GM12865 (cell line): Measurements from ENCODE around the gene PTK6.
"Not testable (repeated sequence)": the region's sequence is repeated elsewhere in the genome, so short reads cannot be mapped to it uniquely, and the experiment has no call there.

Experiments
- DNase-seq: peaks from one replicate; pipeline ENCODE4 v3.0.0; 2010; ENCODE audit warnings: low read depth
- H3K4me3 ChIP-seq: 2 replicates; pipeline ENCODE4 v1.5.1; 2011; ENCODE audit warnings: mild to moderate bottlenecking, low read depth, low read length, control low read depth
- CTCF ChIP-seq: IDR thresholded peaks from 2 replicates; pipeline ENCODE4 v1.5.1; 2011; ENCODE audit warnings: low read length, control low read depth, low read depth, inconsistent platforms; ENCODE audit not compliant: insufficient read depth; ENCODE audit errors: missing control alignments

Gene PTK6

DNA sequence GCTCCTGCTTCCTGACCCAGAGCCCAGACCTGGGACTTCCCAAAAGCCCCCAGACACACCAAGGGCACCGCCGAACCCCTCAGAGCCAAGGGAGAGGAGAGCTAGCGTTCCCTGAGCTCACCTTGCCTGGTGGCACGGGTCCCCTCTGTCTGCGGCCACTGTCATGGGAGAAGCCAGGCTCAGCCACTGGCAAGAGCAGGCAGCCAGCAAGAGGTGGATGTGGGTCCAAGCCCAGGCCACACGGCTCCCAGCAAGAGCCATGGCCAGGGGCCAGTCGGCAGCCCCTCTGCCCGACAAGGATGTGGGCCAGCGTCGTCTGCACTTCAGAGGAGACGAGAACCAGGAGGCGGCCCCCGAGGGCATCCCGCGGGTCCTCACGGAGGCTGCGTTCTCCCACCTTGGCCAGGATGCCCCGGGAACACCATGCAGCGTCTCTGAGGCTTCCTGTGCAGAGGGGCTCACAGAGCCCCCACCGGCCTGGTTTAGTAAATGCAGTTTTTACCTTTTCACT, 18.8 kb downstream of the PTK6 start:
- no peak for TF ChIP-seq CTCF
- DNase-seq: no peak
- H3K4me3 ChIP-seq: no peak overlapping the region

DNA sequence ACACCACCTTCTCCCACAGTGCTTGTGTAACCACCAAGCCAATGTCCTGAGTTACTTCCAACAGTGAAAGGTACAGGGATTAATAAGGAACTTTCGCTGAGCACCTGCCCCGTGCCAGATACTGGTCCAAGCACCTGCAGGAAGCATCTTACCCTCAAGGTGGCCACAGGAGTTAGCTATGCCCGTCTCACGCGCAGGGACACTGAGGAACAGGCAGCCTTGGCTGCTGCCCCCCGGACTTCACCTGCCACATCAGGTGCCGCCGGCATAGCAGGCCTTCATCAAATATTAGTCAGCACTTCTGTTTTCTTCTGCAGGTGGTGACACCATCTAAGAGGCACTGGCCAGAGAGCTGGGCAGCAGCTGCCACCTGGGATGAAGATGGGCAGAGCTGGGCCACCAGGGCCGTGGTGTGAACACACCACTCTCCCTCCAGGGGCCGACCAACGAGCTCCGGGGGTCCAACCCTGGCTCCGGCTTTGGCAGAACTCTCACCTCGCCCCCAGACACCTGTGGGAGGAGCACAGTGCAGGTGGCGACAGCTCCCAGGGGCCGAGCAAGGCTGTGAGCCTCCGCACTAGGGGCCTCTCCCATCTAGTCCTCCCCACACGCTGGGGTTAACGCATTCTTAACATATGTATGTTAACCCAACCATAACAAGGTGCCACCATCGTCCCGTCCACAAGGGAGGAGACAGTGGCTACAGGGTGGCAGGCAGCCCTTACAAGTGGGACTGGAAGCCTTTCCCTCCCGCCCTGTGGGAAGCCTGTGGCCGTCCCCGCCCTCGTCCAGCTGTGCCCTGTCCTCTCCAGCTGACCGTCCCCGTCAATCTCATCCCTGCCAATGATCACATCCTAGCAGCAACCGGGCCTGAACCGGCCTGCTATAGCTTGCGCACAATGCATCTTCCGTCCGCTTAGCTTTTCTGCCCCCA, 19.5 kb downstream of the PTK6 start:
- no peak for TF ChIP-seq CTCF
- H3K4me3 ChIP-seq: no peak overlapping the region
- DNase-seq: no peak

GRCh38 chr20:63514520-63514919, 22.7 kb downstream of the PTK6 start:
- H3K4me3 ChIP-seq: not testable (repeated sequence)
- peak; percentile 38 for DNase-seq

- no peak for DNase-seq
- H3K4me3 ChIP-seq: no peak overlapping the region
- TF ChIP-seq CTCF: no peak
Measured at GRCh38 chr20:63513207-63513606, 24.0 kb downstream of the PTK6 start.

GRCh38 chr20:63509088-63509564, 28.1 kb downstream of the PTK6 start:
- DNase-seq: no peak
- TF ChIP-seq CTCF: no peak
- no peak overlapping the region for H3K4me3 ChIP-seq

DNA sequence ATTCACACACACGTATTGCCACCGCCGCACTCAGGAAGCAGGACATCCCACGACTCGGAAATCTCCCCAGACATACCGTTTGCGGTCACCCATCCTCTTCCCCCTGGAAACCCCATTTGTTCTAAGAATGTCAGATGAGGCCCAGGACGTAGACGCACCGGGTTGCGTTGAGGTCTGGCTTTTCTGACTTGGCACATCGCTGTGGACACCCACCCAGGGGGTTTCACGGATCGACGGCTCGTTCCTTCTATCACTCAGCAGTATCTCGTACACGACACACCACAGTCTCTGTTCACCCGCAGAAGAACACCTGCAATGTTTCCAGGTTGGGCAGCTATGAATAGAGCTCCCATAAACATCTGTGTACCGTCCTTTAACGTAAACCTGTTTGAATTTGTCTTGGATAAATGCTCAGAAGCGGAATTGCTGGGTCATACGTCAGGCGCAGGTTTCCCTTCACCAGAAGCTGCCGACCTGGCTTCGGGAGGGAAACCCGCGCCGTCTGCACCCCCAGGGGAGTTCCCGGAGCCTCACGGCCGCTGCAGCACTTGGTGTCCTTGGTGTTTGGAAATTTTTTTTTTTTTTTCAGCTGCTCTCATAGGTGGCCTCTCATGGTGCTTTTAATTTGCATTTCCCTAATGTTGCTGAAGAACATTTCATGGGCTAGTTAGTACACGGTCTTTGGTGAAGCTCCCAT, 29.0 kb downstream of the PTK6 start:
- no peak overlapping the region for H3K4me3 ChIP-seq
- no peak for DNase-seq
- TF ChIP-seq CTCF: no peak

GRCh38 chr20:63507083-63507743, 30.0 kb downstream of the PTK6 start:
- TF ChIP-seq CTCF: no peak
- DNase-seq: no peak
- H3K4me3 ChIP-seq: no peak overlapping the region
